Measurements from ENCODE around the gene ZNF780B. TPM values are rescaled to one million over a fixed set of nuclear protein-coding genes. Genes with fewer than 3 reads are reported as not detected.

Gene ZNF780B
- total RNA-seq, 2 donors from 2014 or later: 11.2 to 13.6 TPM

GRCh38 chr19:39987596-39987995 is 68.4 kb downstream of the ZNF780B start:
- H3K4me3 ChIP-seq: no peak overlapping the region
- peaks cover 0 to 17% of the 10 kb centered on the region in 2 donors for H3K9me3 ChIP-seq
- no peaks in the 10 kb centered on the region for H3K4me1 ChIP-seq

GRCh38 chr19:39987167-39987566 is 68.9 kb downstream of the ZNF780B start:
- H3K9me3 ChIP-seq: peaks cover 0 to 17% of the 10 kb centered on the region in 2 donors
- no peaks in the 10 kb centered on the region for H3K36me3 ChIP-seq
- no peaks in the 10 kb centered on the region for H3K27me3 ChIP-seq
- no peak for DNase-seq (ENCODE audit: low spot score)
- H3K4me3 ChIP-seq: no peak overlapping the region
- H3K4me1 ChIP-seq: no peaks in the 10 kb centered on the region
- H3K27ac ChIP-seq: no peak overlapping the region
- TF ChIP-seq, protein P1, sequence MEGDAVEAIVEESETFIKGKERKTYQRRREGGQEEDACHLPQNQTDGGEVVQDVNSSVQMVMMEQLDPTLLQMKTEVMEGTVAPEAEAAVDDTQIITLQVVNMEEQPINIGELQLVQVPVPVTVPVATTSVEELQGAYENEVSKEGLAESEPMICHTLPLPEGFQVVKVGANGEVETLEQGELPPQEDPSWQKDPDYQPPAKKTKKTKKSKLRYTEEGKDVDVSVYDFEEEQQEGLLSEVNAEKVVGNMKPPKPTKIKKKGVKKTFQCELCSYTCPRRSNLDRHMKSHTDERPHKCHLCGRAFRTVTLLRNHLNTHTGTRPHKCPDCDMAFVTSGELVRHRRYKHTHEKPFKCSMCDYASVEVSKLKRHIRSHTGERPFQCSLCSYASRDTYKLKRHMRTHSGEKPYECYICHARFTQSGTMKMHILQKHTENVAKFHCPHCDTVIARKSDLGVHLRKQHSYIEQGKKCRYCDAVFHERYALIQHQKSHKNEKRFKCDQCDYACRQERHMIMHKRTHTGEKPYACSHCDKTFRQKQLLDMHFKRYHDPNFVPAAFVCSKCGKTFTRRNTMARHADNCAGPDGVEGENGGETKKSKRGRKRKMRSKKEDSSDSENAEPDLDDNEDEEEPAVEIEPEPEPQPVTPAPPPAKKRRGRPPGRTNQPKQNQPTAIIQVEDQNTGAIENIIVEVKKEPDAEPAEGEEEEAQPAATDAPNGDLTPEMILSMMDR (IDR thresholded peaks at IDR 0.05): no peak

More at GRCh38 chr19:39987596-39987995, 68.4 kb downstream of the ZNF780B start:
- Histone ChIP-seq H3K27me3 (no peaks in the 10 kb centered on the region), H3K36me3 (no peaks in the 10 kb centered on the region), H3K27ac (no peak overlapping the region)
- TF ChIP-seq, protein P1 (IDR thresholded peaks at IDR 0.05): no peak
- no peak for DNase-seq (ENCODE audit: low spot score)

- Histone ChIP-seq H3K27ac (no peak overlapping the region), H3K27me3 (no peaks in the 10 kb centered on the region), H3K9me3 (peaks cover 0 to 17% of the 10 kb centered on the region in 2 donors), H3K4me1 (no peaks in the 10 kb centered on the region), H3K4me3 (no peak overlapping the region), H3K36me3 (peaks cover 1% of the 10 kb centered on the region)
- TF ChIP-seq, protein P1 (IDR thresholded peaks at IDR 0.05): no peak
- DNase-seq (ENCODE audit: low spot score): no peak
These were observed 69.4 kb downstream of the ZNF780B start for GRCh38 chr19:39986643-39987042.

DNA sequence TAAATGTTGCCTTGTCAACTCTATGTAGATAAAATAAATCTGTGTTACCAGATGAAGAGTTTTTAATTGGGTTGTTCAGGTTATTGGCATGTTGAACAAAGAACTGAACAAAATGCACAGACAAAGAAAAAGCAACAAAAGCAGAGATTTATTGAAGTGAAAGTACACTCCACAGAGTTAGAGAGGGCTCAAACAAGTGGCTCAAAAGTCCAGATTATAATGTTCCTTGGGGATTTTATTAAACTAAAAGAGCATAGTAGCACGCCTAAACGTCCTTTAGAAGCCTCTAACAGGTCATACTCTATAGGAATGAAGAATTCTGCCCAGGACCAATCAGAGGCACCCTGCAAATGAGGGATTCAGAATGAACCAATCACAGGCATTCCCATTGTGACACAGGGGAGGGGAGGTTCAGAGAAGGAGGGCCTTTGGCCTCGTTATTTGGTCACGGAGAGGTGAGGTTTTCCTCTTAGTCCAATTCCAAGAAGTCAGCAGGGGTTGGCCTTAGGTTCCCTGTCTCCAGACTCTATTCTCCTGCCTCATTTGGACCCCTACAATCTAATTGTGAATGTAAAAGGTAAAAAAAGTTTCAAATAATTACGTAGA is 72.2 kb downstream of the ZNF780B start:
- TF ChIP-seq, protein P1 (IDR thresholded peaks at IDR 0.05): no peak
- peaks cover 29% of the 10 kb centered on the region for H3K36me3 ChIP-seq
- no peak for DNase-seq (ENCODE audit: low spot score)
- H3K4me3 ChIP-seq: no peak overlapping the region
- H3K27me3 ChIP-seq: no peaks in the 10 kb centered on the region
- H3K4me1 ChIP-seq: no peaks in the 10 kb centered on the region
- no peak overlapping the region for H3K27ac ChIP-seq
- H3K9me3 ChIP-seq: peaks cover 0 to 17% of the 10 kb centered on the region in 2 donors

- Histone ChIP-seq H3K36me3 (peaks cover 38% of the 10 kb centered on the region), H3K9me3 (peaks cover 0 to 17% of the 10 kb centered on the region in 2 donors), H3K4me1 (no peaks in the 10 kb centered on the region), H3K27ac (no peak overlapping the region), H3K4me3 (no peak overlapping the region), H3K27me3 (no peaks in the 10 kb centered on the region)
- DNase-seq (ENCODE audit: low spot score): no peak
- TF ChIP-seq, protein P1 (IDR thresholded peaks at IDR 0.05): no peak
These were observed 73.1 kb downstream of the ZNF780B start for GRCh38 chr19:39982883-39983282.

Other genes starting within 250 kb of the ZNF780B start
- gene DYRK1B, start 222.1 kb downstream of the ZNF780B start, total RNA-seq: 10 to 100 TPM; 11.1 to 14.5 TPM
- gene FBL, start 209.9 kb downstream of the ZNF780B start, total RNA-seq: 10 to 100 TPM; 63.7 to 88.5 TPM
- gene FCGBP, start 121.6 kb downstream of the ZNF780B start, total RNA-seq: 10 to 100 TPM in 1 of 2 donors, 1 to 10 TPM in 1; 3.6 to 45.5 TPM
- 10 to 100 TPM; 76.0 to 90.2 TPM for gene PSMC4, start 85.1 kb downstream of the ZNF780B start, total RNA-seq
- gene ZNF546, start 59.2 kb downstream of the ZNF780B start, total RNA-seq: 1 to 10 TPM; 3.9 to 4.3 TPM
- gene ZNF780A, start 34.7 kb upstream of the ZNF780B start, total RNA-seq: 1 to 10 TPM; 2.4 to 4.1 TPM
- gene MAP3K10, start 135.2 kb upstream of the ZNF780B start, total RNA-seq: 10 to 100 TPM; 12.3 to 13.6 TPM
- not detected for gene TTC9B, start 162.2 kb upstream of the ZNF780B start, total RNA-seq
- not detected for gene CCNP, start 170.5 kb upstream of the ZNF780B start, total RNA-seq
- 10 to 100 TPM; 63.3 to 76.7 TPM for gene AKT2, start 229.1 kb upstream of the ZNF780B start, total RNA-seq

Measured in right atrium auricular region (tissue), 2 donors.